SKM-1 treated with dmso at 0.1 percent for 144 hours (cell line): ENCODE data around the gene TPSB2.
"Not testable (repeated sequence)": the region's sequence is repeated elsewhere in the genome, so short reads cannot be mapped to it uniquely, and the experiment has no call there.

ENCODE experiments used
- DNase-seq: peaks from one replicate; lab custom pipeline; 2025; ENCODE audit not compliant: unreplicated experiment; lab: John Stamatoyannopoulos, UW

Gene TPSB2

GRCh38 chr16:1230084-1230470, at the start of gene TPSB2:
TSS of gene TPSB2 (minus strand) at chr16:1230184. CDS start at chr16:1229951, 233 bp downstream.
- not testable (repeated sequence) for DNase-seq

- DNase-seq, result no peak
These were observed 49.3 kb upstream of the TPSB2 start for GRCh38 chr16:1279081-1279944.

GRCh38 chr16:1278477-1278876, 48.5 kb upstream of the TPSB2 start:
- DNase-seq, result no peak

- DNase-seq, result no peak
These were observed 47.8 kb upstream of the TPSB2 start for GRCh38 chr16:1277617-1278282.

GRCh38 chr16:1277151-1277598, 47.2 kb upstream of the TPSB2 start:
- no peak for DNase-seq

- no peak for DNase-seq
These were observed 46.5 kb upstream of the TPSB2 start for GRCh38 chr16:1276580-1276878.

GRCh38 chr16:1275791-1276579, 46.0 kb upstream of the TPSB2 start:
- DNase-seq, result no peak

- no peak for DNase-seq
These were observed 44.8 kb upstream of the TPSB2 start for GRCh38 chr16:1274767-1275166.

- DNase-seq, result no peak
These were observed 43.8 kb upstream of the TPSB2 start for GRCh38 chr16:1273816-1274215.

- no peak for DNase-seq
These were observed 42.6 kb upstream of the TPSB2 start for GRCh38 chr16:1272453-1273198.

- DNase-seq, result not testable (repeated sequence)
These were observed 41.9 kb upstream of the TPSB2 start for GRCh38 chr16:1271724-1272413.

GRCh38 chr16:1271380-1271723, 41.4 kb upstream of the TPSB2 start:
- DNase-seq, result no peak

- DNase-seq, result not testable (repeated sequence)
These were observed 39.4 kb upstream of the TPSB2 start for GRCh38 chr16:1269418-1269817.

GRCh38 chr16:1265826-1266225, 35.8 kb upstream of the TPSB2 start:
- DNase-seq, result no peak

- no peak for DNase-seq
These were observed 35.2 kb upstream of the TPSB2 start for GRCh38 chr16:1265090-1265630.

- DNase-seq, result no peak
These were observed 34.5 kb upstream of the TPSB2 start for GRCh38 chr16:1264345-1265089.

GRCh38 chr16:1263591-1264344, 33.8 kb upstream of the TPSB2 start:
- no peak for DNase-seq

GRCh38 chr16:1262846-1263221, 32.9 kb upstream of the TPSB2 start:
- no peak for DNase-seq
